ENCODE data around the gene IQCM. TPM values are rescaled to one million over a fixed set of nuclear protein-coding genes. Genes with fewer than 3 reads are reported as not detected.
"Not testable (repeated sequence)": the region's sequence is repeated elsewhere in the genome, so short reads cannot be mapped to it uniquely, and the experiment has no call there.

IQCM gene
- polyA plus RNA-seq, 3 donors = not detected

- H3K79me2 ChIP-seq (ENCODE audit: insufficient read depth, low read length) = no peaks in the 10 kb centered on the region
- no peaks in the 10 kb centered on the region for H3K27me3 ChIP-seq (ENCODE audit: control insufficient read depth in 2 of 2, insufficient read depth in 2 of 2, low read length in 2 of 2)
- no peaks in the 10 kb centered on the region for H3K4me1 Mint-ChIP-seq
- intact Hi-C loops (cut with micrococcal nuclease) = no loop called here
- H3K27me3 Mint-ChIP-seq (ENCODE audit: low read depth in 3 of 3) = no peaks in the 10 kb centered on the region
- H3K36me3 Mint-ChIP-seq = no peaks in the 10 kb centered on the region
- no peak overlapping the region for H3K27ac ChIP-seq (ENCODE audit: low read depth in 1 of 2, low read length in 2 of 2)
- no peak for TF ChIP-seq CTCF (IDR thresholded peaks at IDR 0.05)
- H3K4me3 ChIP-seq (replicated peaks in 1 of 3; ENCODE audit: low read depth in 2 of 3, low read length in 3 of 3) = no peak overlapping the region
- no CpG with 5 or more reads among the region's 1 CpG for WGBS (ENCODE audit: insufficient coverage)
- no peaks in the 10 kb centered on the region for H4K20me1 ChIP-seq (ENCODE audit: insufficient read depth, low read length)
- H3K9me3 ChIP-seq (replicated peaks in 1 of 2; ENCODE audit: control insufficient read depth in 1 of 2, insufficient read depth in 1 of 2, low read length in 2 of 2) = peaks cover 5 to 27% of the 10 kb centered on the region in 2 donors
- H3K9me3 Mint-ChIP-seq = peaks cover 5 to 14% (median 9%) of the 10 kb centered on the region in 7 donors
- no peak overlapping the region for H3K27ac Mint-ChIP-seq
- no peak for DNase-seq
- no peak overlapping the region for H3K4me3 Mint-ChIP-seq
- H2AFZ ChIP-seq (ENCODE audit: insufficient read depth, low read depth, low read length, poor library complexity, severe bottlenecking) = no peak overlapping the region
- H3K9ac ChIP-seq (ENCODE audit: insufficient read depth, low read length, poor library complexity, severe bottlenecking) = no peak overlapping the region
- H3K4me2 ChIP-seq (replicated peaks; ENCODE audit: extremely low read depth, low read length, poor library complexity, severe bottlenecking) = no peak overlapping the region
- H3K36me3 ChIP-seq (replicated peaks in 1 of 2; ENCODE audit: control insufficient read depth in 1 of 2, insufficient read depth in 2 of 2, low read length in 2 of 2) = no peaks in the 10 kb centered on the region
- no peaks in the 10 kb centered on the region for H3K4me1 ChIP-seq (ENCODE audit: control insufficient read depth in 1 of 2, insufficient read depth in 2 of 2, low read length in 2 of 2)
Observed at GRCh38 chr4:149512501-149512900, 303.1 kb downstream of the IQCM start.

- TF ChIP-seq CTCF (IDR thresholded peaks at IDR 0.05) = no peak
- Histone ChIP-seq H3K4me2 (replicated peaks; ENCODE audit: extremely low read depth, low read length, poor library complexity, severe bottlenecking) (no peak overlapping the region), H4K20me1 (ENCODE audit: insufficient read depth, low read length) (no peaks in the 10 kb centered on the region), H3K79me2 (ENCODE audit: insufficient read depth, low read length) (no peaks in the 10 kb centered on the region), H3K36me3 (replicated peaks in 1 of 2; ENCODE audit: control insufficient read depth in 1 of 2, insufficient read depth in 2 of 2, low read length in 2 of 2) (no peaks in the 10 kb centered on the region), H3K27me3 (ENCODE audit: control insufficient read depth in 2 of 2, insufficient read depth in 2 of 2, low read length in 2 of 2) (no peaks in the 10 kb centered on the region), H3K27ac (ENCODE audit: low read depth in 1 of 2, low read length in 2 of 2) (no peak overlapping the region), H3K4me3 (replicated peaks in 1 of 3; ENCODE audit: low read depth in 2 of 3, low read length in 3 of 3) (no peak overlapping the region), H3K9ac (ENCODE audit: insufficient read depth, low read length, poor library complexity, severe bottlenecking) (no peak overlapping the region), H3K9me3 (replicated peaks in 1 of 2; ENCODE audit: control insufficient read depth in 1 of 2, insufficient read depth in 1 of 2, low read length in 2 of 2) (peaks cover 5 to 27% of the 10 kb centered on the region in 2 donors), H3K4me1 (ENCODE audit: control insufficient read depth in 1 of 2, insufficient read depth in 2 of 2, low read length in 2 of 2) (no peaks in the 10 kb centered on the region), H2AFZ (ENCODE audit: insufficient read depth, low read depth, low read length, poor library complexity, severe bottlenecking) (no peak overlapping the region)
- no peak overlapping the region for H3K27ac Mint-ChIP-seq
- H3K36me3 Mint-ChIP-seq = no peaks in the 10 kb centered on the region
- WGBS (ENCODE audit: insufficient coverage) = no CpG with 5 or more reads among the region's 2 CpGs
- no peaks in the 10 kb centered on the region for H3K4me1 Mint-ChIP-seq
- H3K27me3 Mint-ChIP-seq (ENCODE audit: low read depth in 3 of 3) = no peaks in the 10 kb centered on the region
- H3K4me3 Mint-ChIP-seq = no peak overlapping the region
- DNase-seq = no peak
- peaks cover 5 to 14% (median 7%) of the 10 kb centered on the region in 7 donors for H3K9me3 Mint-ChIP-seq
- intact Hi-C loops (cut with micrococcal nuclease) = no loop called here
Observed at GRCh38 chr4:149511558-149512298, 303.9 kb downstream of the IQCM start.

- intact Hi-C loops (cut with micrococcal nuclease); H3K4me1 ChIP-seq (ENCODE audit: control insufficient read depth in 1 of 2, insufficient read depth in 2 of 2, low read length in 2 of 2); H3K9ac ChIP-seq (ENCODE audit: insufficient read depth, low read length, poor library complexity, severe bottlenecking); H3K4me3 Mint-ChIP-seq; H3K27me3 Mint-ChIP-seq (ENCODE audit: low read depth in 3 of 3); DNase-seq; H2AFZ ChIP-seq (ENCODE audit: insufficient read depth, low read depth, low read length, poor library complexity, severe bottlenecking); H3K4me2 ChIP-seq (replicated peaks; ENCODE audit: extremely low read depth, low read length, poor library complexity, severe bottlenecking); H3K79me2 ChIP-seq (ENCODE audit: insufficient read depth, low read length); H3K27ac Mint-ChIP-seq; H3K4me1 Mint-ChIP-seq; H3K27ac ChIP-seq (ENCODE audit: low read depth in 1 of 2, low read length in 2 of 2); H4K20me1 ChIP-seq (ENCODE audit: insufficient read depth, low read length); H3K36me3 ChIP-seq (replicated peaks in 1 of 2; ENCODE audit: control insufficient read depth in 1 of 2, insufficient read depth in 2 of 2, low read length in 2 of 2); H3K27me3 ChIP-seq (ENCODE audit: control insufficient read depth in 2 of 2, insufficient read depth in 2 of 2, low read length in 2 of 2); H3K36me3 Mint-ChIP-seq; H3K4me3 ChIP-seq (replicated peaks in 1 of 3; ENCODE audit: low read depth in 2 of 3, low read length in 3 of 3): not testable (repeated sequence)
- 100% methylated on average over 1 of the region's 1 CpG for WGBS (ENCODE audit: insufficient coverage)
- H3K9me3 Mint-ChIP-seq = peaks cover 0 to 14% (median 5%) of the 10 kb centered on the region in 7 donors
- peaks cover 0 to 15% of the 10 kb centered on the region in 2 donors for H3K9me3 ChIP-seq (replicated peaks in 1 of 2; ENCODE audit: control insufficient read depth in 1 of 2, insufficient read depth in 1 of 2, low read length in 2 of 2)
Observed at GRCh38 chr4:149507309-149507708, 308.3 kb downstream of the IQCM start.

Measured in CD14-positive monocyte (primary cell).